ENCODE data around the gene HEY2. TPM values are rescaled to one million over a fixed set of nuclear protein-coding genes. Genes with fewer than 3 reads are reported as not detected.

The HEY2 gene
- total and polyA plus RNA-seq, 2 of the 8 experiments (the other 6 are each of a cell fraction or from before 2014, with no cell fraction given), result 9.1 to 16.2 TPM

DNA sequence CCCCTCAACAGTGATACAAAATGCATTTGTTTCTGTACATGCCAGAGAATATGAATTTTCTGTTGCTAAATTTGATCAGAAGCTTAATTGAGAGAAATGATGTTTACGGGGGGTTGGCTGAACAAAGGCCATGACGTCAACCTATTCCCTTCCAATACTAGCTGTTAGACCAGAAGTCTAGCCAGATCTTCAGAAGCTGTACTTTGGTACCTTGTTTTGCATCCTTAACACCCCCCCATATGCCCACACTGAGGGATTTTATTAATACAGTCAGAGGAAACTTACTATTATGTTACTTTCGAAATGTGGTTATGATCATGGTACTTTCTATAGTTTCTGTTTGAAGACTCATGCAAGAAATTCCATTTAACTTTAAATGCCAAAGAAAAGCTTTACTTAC, 44.4 kb downstream of the HEY2 start:
- FAIRE-seq (no peak), DNase-seq (ENCODE audit: low read depth in 1 of 2, low spot score in 2 of 2) (no peak)
- Histone ChIP-seq H3K36me3 (ENCODE audit: control insufficient read depth in 2 of 4, insufficient read depth in 4 of 4, low read length in 3 of 4) (no peaks in the 10 kb centered on the region), H2AFZ (ENCODE audit: low read length) (no peak overlapping the region), H2AK5ac (ENCODE audit: low read depth, low read length) (no peak overlapping the region), H3K27ac (ENCODE audit: low read depth, low read length) (no peak overlapping the region), H4K8ac (ENCODE audit: extremely low read depth, insufficient read depth, low read length) (no peak overlapping the region), H2BK120ac (replicated peaks; ENCODE audit: low read depth, low read length) (no peak overlapping the region), H3K4ac (replicated peaks; ENCODE audit: insufficient read length, low read depth, low read length) (no peak overlapping the region), H2BK5ac (ENCODE audit: low read depth, low read length) (no peak overlapping the region), H4K20me1 (replicated peaks in 1 of 2; ENCODE audit: control insufficient read depth in 1 of 2, insufficient read depth in 2 of 2, low read length in 2 of 2) (no peaks in the 10 kb centered on the region), H3K23me2 (ENCODE audit: low read depth, low read length) (peaks cover 11% of the 10 kb centered on the region), H3K9ac (replicated peaks in 1 of 4; ENCODE audit: extremely low read depth in 1 of 4, low read depth in 3 of 4, low read length in 3 of 4) (no peak overlapping the region; a peak in 1 of 7 replicates), H4K5ac (ENCODE audit: insufficient read length, low read depth, low read length) (no peak overlapping the region), H2BK12ac (ENCODE audit: low read depth, low read length) (no peak overlapping the region), H3K79me1 (ENCODE audit: low read depth, low read length) (no peaks in the 10 kb centered on the region), H3K9me3 (ENCODE audit: insufficient read depth in 2 of 2, low read depth in 1 of 2, low read length in 1 of 2) (no peaks in the 10 kb centered on the region), H3K4me1 (replicated peaks in 1 of 4; ENCODE audit: control insufficient read depth in 3 of 4, insufficient read depth in 4 of 4, low read length in 3 of 4) (peaks cover 2 to 10% (median 4%) of the 10 kb centered on the region in 4 experiments; a peak in 4 of 7 replicates), H2BK20ac (ENCODE audit: low read length) (no peak overlapping the region), H3K27me3 (replicated peaks in 1 of 4; ENCODE audit: control insufficient read depth in 3 of 4, extremely low read depth in 1 of 4, insufficient read depth in 3 of 4, low read length in 3 of 4) (no peaks in the 10 kb centered on the region; a peak in 1 of 7 replicates), H3K14ac (ENCODE audit: insufficient read length) (no peak overlapping the region), H3K23ac (ENCODE audit: insufficient read length) (no peak overlapping the region), H3K79me2 (ENCODE audit: control insufficient read depth in 1 of 2, insufficient read depth in 2 of 2, low read length in 2 of 2) (0 out of 4 replicates have a peak, but pooled peaks cover 0 to 5% of the 10 kb centered on the region in 2 experiments), H3K18ac (ENCODE audit: extremely low read depth, low read length) (no peak overlapping the region), H4K91ac (replicated peaks; ENCODE audit: insufficient read length, low read length) (no peak overlapping the region), H3K56ac (replicated peaks; ENCODE audit: insufficient read length, low read depth, low read length) (no peak overlapping the region), H3K4me2 (ENCODE audit: insufficient read depth in 1 of 2, low read depth in 2 of 2, low read length in 2 of 2) (no peak overlapping the region), H3K4me3 (ENCODE audit: extremely low read depth in 1 of 4, insufficient read depth in 2 of 4, low read depth in 3 of 4, low read length in 4 of 4) (no peak overlapping the region), H2BK15ac (ENCODE audit: low read length) (no peak overlapping the region)
- WGBS, 2 experiments (ENCODE audit: extremely low coverage in 1 of 2, insufficient coverage in 1 of 2, insufficient read length in 1 of 2, insufficient replicate concordance in 2 of 2, low coverage in 1 of 2, low lambda C conversion rate in 2 of 2, missing lambda C conversion rate in 1 of 2), result 94% methylated on average over 3 of the region's 3 CpGs; no CpG with 5 or more reads in 1 of the 2 experiments
- ChIA-PET POLR2A (ENCODE audit: partially characterized antibody) (interaction anchor here (1.9 kb wide), 1 partner anchor 11 kb away, joined by 5 read pairs; no protein-coding TSS in a partner anchor), CTCF (ENCODE audit: partially characterized antibody) (interaction anchor here (1.2 to 4.1 kb wide), 8 partner anchors 12 to 162 kb away, joined by 3 to 18 read pairs (median 6); no protein-coding TSS in a partner anchor)
- no peak for TF ChIP-seq SP4 (IDR thresholded peaks at IDR 0.05; ENCODE audit: low read length)
- no peak for TF ChIP-seq RNF2 (IDR thresholded peaks at IDR 0.05; ENCODE audit: borderline replicate concordance, low read depth, low read length, missing control alignments, poor library complexity, severe bottlenecking)
- TF ChIP-seq EZH2 (IDR thresholded peaks at IDR 0.05; ENCODE audit: low read depth, low read length, severe bottlenecking), result no peak
- TF ChIP-seq NRF1 (IDR thresholded peaks at IDR 0.05; ENCODE audit: low read depth, low read length), result no peak
- TF ChIP-seq POLR2AphosphoS5 (IDR thresholded peaks at IDR 0.05; ENCODE audit: low read depth, low read length), result no peak
- TF ChIP-seq SIX5 (IDR thresholded peaks at IDR 0.05; ENCODE audit: low read depth, low read length), result no peak
- no peak for TF ChIP-seq EGR1 (IDR thresholded peaks at IDR 0.05; ENCODE audit: borderline replicate concordance, low read depth, low read length)
- TF ChIP-seq SP2 (IDR thresholded peaks at IDR 0.05; ENCODE audit: low read length), result no peak
- TF ChIP-seq SIRT6 (IDR thresholded peaks at IDR 0.05; ENCODE audit: low read length), result no peak

All from H1 (cell line).